Right lobe of liver (tissue), 6 donors: ENCODE data around the gene CALML4. TPM values are rescaled to one million over a fixed set of nuclear protein-coding genes. Genes with fewer than 3 reads are reported as not detected.

Source experiments
- ATAC-seq, 4 donors: fragments of 200-7000 bp; cut with Tn5 transposase; one replicate each; pipeline ENCODE4 v1.9.1; 2020; ENCODE audit warnings: mild to moderate bottlenecking in 4 of 4, moderate library complexity in 4 of 4
- DNase-seq, 3 donors: peaks; one replicate each; pipeline ENCODE4 v3.0.0-alpha.2; 2020
- H3K27ac ChIP-seq, 3 donors: fragments of 200-600 bp; one replicate each; pipeline ENCODE4 v1.8.0; 2022
- H3K27me3 ChIP-seq, 2 donors: fragments of 200-600 bp; one replicate each; pipeline ENCODE4 v1.8.0; 2022
- H3K36me3 ChIP-seq, 4 donors: fragments of 200-600 bp; sonication (generic) in 1 of 4; one replicate each; pipeline versions ENCODE4 v1.5.1 to v1.8.0; 2017 to 2022; ENCODE audit warnings: control low read depth in 1 of 4
- H3K4me1 ChIP-seq, 4 donors: fragments of 200-600 bp; sonication (generic) in 1 of 4; one replicate each; pipeline versions ENCODE4 v1.5.1 to v1.8.0; 2017 to 2022; ENCODE audit warnings: control low read depth in 1 of 4
- H3K4me3 ChIP-seq, 3 donors: fragments of 200-600 bp; one replicate each; pipeline ENCODE4 v1.8.0; 2022
- H3K9me3 ChIP-seq, 4 donors: fragments of 200-600 bp; sonication (generic) in 1 of 4; one replicate each; pipeline versions ENCODE4 v1.5.1 to v1.8.0; 2017 to 2022; ENCODE audit warnings: control low read depth in 1 of 4
- POLR2A ChIP-seq: fragments of 450-650 bp; IDR thresholded peaks from one replicate; pipeline ENCODE4 v1.6.1; 2017; ENCODE audit warnings: antibody characterized with exemption, mild to moderate bottlenecking
- WGBS: methylation state at CpG from one replicate; pipeline ENCODE4 v1.1.6; 2018; ENCODE audit warnings: low coverage, low lambda C conversion rate; ENCODE audit not compliant: insufficient coverage; ENCODE audit errors: missing lambda C conversion rate; 5-methylcytosine and 5-hydroxymethylcytosine counted together
- intact Hi-C, 2 donors: fragments of 100-400 bp; cut with DNase I; formaldehyde crosslinking; loops; one replicate each; pipeline versions ENCODE4 v1.11.2 to v1.14.1; 2022
- total RNA-seq, 6 experiments: library from RNA; depleted of rRNA in 2 of 6; stranded (reverse); fragments of >200 nt in 2 of 6; fragmentation: NEBNext Ultra II Directional in 3 of 6; extraction: Animal tissue kit (Norgen Biotek cat#: 25700) in 3 of 6; gene quantifications; one replicate each; pipeline versions ENCODE4 v1.1.0 to v1.2.4, GENCODE V29; 2016 to 2023
- TF ChIP-seq, protein P1 (sequence below), 4 donors: fragments of 200-600 bp in 3 of 4; fragments of 450-650 bp in 1 of 4; IDR thresholded peaks; one replicate each; pipeline versions ENCODE4 v1.5.1 to v1.8.0; 2016 to 2022; ENCODE audit warnings: antibody characterized with exemption in 4 of 4, mild to moderate bottlenecking in 2 of 4
- donor health status: DM: no; HTN: yes; CAD: no.
- donor health status: DM: no; HTN: no; CAD: no.
- donor health status: DM: no; HTN: no; CAD: no.
- donor health status: DM: no; HTN: yes; CAD: no.
- donor health status: DM: no; HTN: yes; CAD: no.

Gene CALML4
- total RNA-seq, 6 experiments from 2014 or later = 3.3 to 9.8 (median 6.1) TPM

DNA sequence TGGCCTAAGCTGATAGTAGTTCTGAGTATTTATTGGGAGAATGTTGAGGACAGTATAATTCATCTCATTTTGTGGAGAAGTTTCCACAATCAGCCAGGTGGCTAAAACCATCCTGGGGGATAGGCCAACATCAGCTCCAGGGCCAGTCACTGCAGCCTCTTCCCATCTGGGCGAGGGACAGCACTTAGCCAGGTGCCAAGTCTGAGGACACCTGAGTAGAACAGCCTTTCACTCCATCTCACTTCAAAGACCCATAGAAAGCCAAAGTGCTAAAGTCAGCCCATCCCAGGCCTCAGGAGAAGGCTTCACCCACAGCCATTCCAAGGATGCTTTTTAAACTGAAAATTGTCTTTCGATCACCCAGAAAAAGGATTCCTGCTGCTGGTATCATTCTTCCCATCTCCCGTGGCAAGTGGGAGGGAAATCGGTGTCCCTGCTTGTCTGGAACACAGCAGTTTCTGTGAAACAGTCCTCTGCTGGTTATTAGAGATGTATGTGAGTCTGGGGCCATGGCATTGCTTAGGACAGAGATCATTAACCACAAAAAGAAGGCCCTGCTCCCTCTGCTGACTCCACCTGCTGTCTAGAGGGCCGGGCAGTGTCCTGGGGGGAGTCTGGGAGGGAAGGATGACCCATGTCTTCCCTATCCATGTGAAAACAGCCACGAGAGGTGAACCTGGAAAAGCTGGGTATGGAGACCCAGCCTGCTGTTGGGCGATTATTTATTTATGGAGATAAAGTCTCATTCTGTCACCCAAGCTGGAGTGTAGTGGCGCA, 9.6 kb downstream of the CALML4 start:
- TF ChIP-seq, protein P1, sequence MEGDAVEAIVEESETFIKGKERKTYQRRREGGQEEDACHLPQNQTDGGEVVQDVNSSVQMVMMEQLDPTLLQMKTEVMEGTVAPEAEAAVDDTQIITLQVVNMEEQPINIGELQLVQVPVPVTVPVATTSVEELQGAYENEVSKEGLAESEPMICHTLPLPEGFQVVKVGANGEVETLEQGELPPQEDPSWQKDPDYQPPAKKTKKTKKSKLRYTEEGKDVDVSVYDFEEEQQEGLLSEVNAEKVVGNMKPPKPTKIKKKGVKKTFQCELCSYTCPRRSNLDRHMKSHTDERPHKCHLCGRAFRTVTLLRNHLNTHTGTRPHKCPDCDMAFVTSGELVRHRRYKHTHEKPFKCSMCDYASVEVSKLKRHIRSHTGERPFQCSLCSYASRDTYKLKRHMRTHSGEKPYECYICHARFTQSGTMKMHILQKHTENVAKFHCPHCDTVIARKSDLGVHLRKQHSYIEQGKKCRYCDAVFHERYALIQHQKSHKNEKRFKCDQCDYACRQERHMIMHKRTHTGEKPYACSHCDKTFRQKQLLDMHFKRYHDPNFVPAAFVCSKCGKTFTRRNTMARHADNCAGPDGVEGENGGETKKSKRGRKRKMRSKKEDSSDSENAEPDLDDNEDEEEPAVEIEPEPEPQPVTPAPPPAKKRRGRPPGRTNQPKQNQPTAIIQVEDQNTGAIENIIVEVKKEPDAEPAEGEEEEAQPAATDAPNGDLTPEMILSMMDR (IDR thresholded peaks at IDR 0.05) = no peak
- no peak for TF ChIP-seq POLR2A
- no peak overlapping the region for H3K27ac ChIP-seq
- H3K4me3 ChIP-seq = no peak overlapping the region
- intact Hi-C loops = no loop called here
- 81% methylated on average over 5 of the region's 8 CpGs for WGBS
- peaks cover 0 to 9% (median 2%) of the 10 kb centered on the region in 4 donors for H3K36me3 ChIP-seq
- H3K9me3 ChIP-seq = no peaks in the 10 kb centered on the region
- peaks cover 0 to 4% (median 0%) of the 10 kb centered on the region in 4 donors for H3K4me1 ChIP-seq
- DNase-seq (peak in 1 of 3 donors; percentile 25), ATAC-seq (peak in 1 of 4 donors; percentile 3)
- no peaks in the 10 kb centered on the region for H3K27me3 ChIP-seq

DNA sequence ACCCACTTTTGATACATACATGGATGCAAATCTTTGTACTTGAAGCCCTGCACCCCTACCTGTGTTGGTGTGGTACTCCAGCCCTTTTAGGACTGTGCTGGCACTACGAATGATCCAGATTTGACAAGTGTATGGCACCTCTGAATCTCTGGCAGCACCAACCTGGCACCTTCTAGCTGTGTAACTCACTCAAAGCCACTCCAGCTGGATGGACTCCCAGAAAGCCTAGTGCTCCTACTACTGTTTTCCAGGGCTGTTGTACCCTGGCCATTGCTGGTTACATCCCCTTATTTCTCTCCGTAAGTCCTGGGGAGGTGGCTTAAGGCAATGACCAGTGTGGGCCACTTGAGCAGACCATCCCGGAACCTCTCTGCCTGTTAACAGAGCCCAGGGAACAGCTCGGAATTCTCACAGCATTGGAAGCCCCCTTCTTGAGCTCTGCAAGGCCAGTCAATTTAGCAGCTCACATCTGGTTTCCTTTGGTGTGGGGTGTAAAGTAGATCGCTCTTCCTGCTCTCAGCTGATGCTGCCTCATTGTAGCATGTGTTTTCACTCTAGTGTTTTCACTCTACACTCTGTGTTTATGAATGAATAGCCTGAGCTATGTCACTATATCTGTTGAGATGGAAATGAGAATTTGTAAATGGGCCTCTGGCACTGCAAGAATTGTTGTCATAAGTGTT, 12.2 kb downstream of the CALML4 start:
- Histone ChIP-seq H3K27me3 (no peaks in the 10 kb centered on the region), H3K36me3 (peaks cover 0 to 10% (median 4%) of the 10 kb centered on the region in 4 donors), H3K9me3 (no peaks in the 10 kb centered on the region), H3K4me3 (no peak overlapping the region), H3K27ac (no peak overlapping the region), H3K4me1 (peaks cover 0 to 13% (median 4%) of the 10 kb centered on the region in 4 donors)
- whole genome bisulfite sequencing = 100% methylated on average over 1 of the region's 5 CpGs
- ATAC-seq = peak in 1 of 4 donors; percentile 58
- intact Hi-C loops = no loop called here
- peak in 1 of 3 donors; percentile 80 for DNase-seq
- TF ChIP-seq, protein P1 (IDR thresholded peaks at IDR 0.05) = no peak
- TF ChIP-seq POLR2A = no peak

DNA sequence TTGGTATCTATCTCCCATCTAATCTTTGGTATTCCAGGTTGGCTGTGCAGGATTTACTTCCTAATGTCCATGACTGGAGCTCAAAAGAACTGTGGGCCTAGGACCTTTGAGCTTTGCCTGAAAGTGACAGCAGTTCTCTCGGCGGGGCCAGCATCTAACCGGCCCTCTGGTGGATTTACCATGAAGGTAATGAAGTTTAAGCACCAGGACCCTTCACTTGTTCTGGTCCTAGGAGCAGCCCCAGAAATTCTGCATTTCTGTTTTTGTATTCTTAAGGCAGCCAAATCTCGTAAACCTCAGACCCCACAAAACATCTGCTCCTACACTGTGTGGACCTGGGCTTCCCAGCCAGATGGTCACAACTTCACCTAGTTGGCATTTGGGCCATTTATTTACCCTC, 13.0 kb downstream of the CALML4 start:
- no peak for TF ChIP-seq POLR2A
- TF ChIP-seq, protein P1 (IDR thresholded peaks at IDR 0.05) = no peak
- Histone ChIP-seq H3K9me3 (no peaks in the 10 kb centered on the region), H3K27ac (no peak overlapping the region), H3K36me3 (peaks cover 0 to 10% (median 3%) of the 10 kb centered on the region in 4 donors), H3K4me1 (peaks cover 0 to 18% (median 5%) of the 10 kb centered on the region in 4 donors), H3K27me3 (no peaks in the 10 kb centered on the region), H3K4me3 (no peak overlapping the region)
- 88% methylated on average over 4 of the region's 4 CpGs for WGBS
- ATAC-seq (no peak), DNase-seq (no peak)
- intact Hi-C loops = no loop called here

DNA sequence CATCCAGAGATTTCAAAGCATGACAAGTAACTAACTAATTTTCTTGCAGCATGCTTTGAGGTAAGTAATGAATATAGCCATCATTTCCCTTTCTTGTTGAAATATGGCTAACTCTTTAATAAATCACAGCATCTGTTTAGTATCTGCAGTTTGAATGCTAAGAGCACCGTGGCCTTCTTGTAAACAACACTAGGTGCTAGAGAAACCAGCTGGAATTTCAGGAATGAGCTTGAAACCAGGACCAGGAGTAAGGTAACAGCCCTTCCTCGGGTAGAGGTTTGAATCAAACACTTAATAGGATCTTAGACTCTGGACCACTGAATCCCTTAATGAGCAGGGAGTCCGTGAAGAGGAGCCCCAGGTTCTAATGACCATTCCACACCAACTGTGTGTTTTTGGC, 13.6 kb downstream of the CALML4 start:
- Histone ChIP-seq H3K4me3 (no peak overlapping the region), H3K27me3 (no peaks in the 10 kb centered on the region), H3K36me3 (peaks cover 0 to 10% (median 3%) of the 10 kb centered on the region in 4 donors), H3K27ac (no peak overlapping the region), H3K4me1 (peaks cover 0 to 23% (median 7%) of the 10 kb centered on the region in 4 donors), H3K9me3 (no peaks in the 10 kb centered on the region)
- WGBS = 68% methylated on average over 3 of the region's 3 CpGs
- no peak for ATAC-seq
- no peak for DNase-seq
- TF ChIP-seq, protein P1 (IDR thresholded peaks at IDR 0.05) = no peak
- no peak for TF ChIP-seq POLR2A
- intact Hi-C loops = no loop called here
